Prostate gland (tissue), 2 donors: ENCODE data around the gene CACNA1E.

ENCODE experiments used
- CTCF ChIP-seq, 4 experiments: fragments of 200-600 bp in 2 of 4; fragments of 450-650 bp in 2 of 4; sonication (generic) in 2 of 4; IDR thresholded peaks; 1 replicate in 3 of 4; 2 replicates in 1 of 4; pipeline ENCODE4 v1.5.1; 2016 to 2019; ENCODE audit warnings: antibody characterized with exemption in 4 of 4, mild to moderate bottlenecking in 2 of 4, moderate library complexity in 2 of 4
- POLR2A ChIP-seq: fragments of 450-650 bp; IDR thresholded peaks from one replicate; pipeline ENCODE4 v1.6.1; 2016; ENCODE audit warnings: antibody characterized with exemption, mild to moderate bottlenecking
- POLR2AphosphoS5 ChIP-seq: sonication (generic); formaldehyde crosslinking; IDR thresholded peaks from one replicate; pipeline ENCODE4 v1.6.1; 2017; ENCODE audit warnings: antibody characterized with exemption

- TF ChIP-seq CTCF (IDR thresholded peaks at IDR 0.05) (no peak), POLR2A (no peak), POLR2AphosphoS5 (no peak)
Measured at GRCh38 chr1:181476581-181476980, 6.7 kb upstream of the CACNA1E start.
